A673 (cell line): ENCODE measurements around the gene HTR3A. TPM values are rescaled to one million over a fixed set of nuclear protein-coding genes. Genes with fewer than 3 reads are reported as not detected.

Experiments
- Bru-seq: library from RNA; stranded (reverse); fragments of 400-500 nt; gene quantifications from one replicate; lab custom pipeline; 2021; lab: Mats Ljungman, UMichigan
- BruChase-seq, 2 experiments: library from RNA; stranded (reverse); fragments of 400-500 nt; gene quantifications; one replicate each; lab custom pipeline; 2021; lab: Mats Ljungman, UMichigan
- BruUV-seq: library from RNA; stranded (reverse); fragments of 400-500 nt; replicated peaks from 2 replicates; lab custom pipeline; 2021; lab: Mats Ljungman, UMichigan
- CTCF ChIA-PET: fragments of 300-600 bp; sonication (Branson Sonifier 250); formaldehyde crosslinking; loops from one replicate; lab custom pipeline; 2022; ENCODE audit warnings: antibody characterized with exemption; lab: Charles Lee
- POLR2A ChIA-PET: fragments of 300-600 bp; sonication (Branson Sonifier 250); formaldehyde crosslinking; loops from one replicate; lab custom pipeline; 2022; ENCODE audit warnings: antibody characterized with exemption; ENCODE audit not compliant: low non-redundant PET; lab: Charles Lee
- DNase-seq: peaks from one replicate; pipeline ENCODE4 v3.0.0-alpha.2; 2015; ENCODE audit warnings: low spot score
- H3K27ac ChIP-seq: fragments of 200-600 bp; sonication (generic); 2 replicates; pipeline ENCODE4 v1.5.1; 2016; ENCODE audit warnings: mixed run types, low read depth, mild to moderate bottlenecking, mixed read lengths, antibody characterized with exemption, low read length; ENCODE audit not compliant: poor library complexity, severe bottlenecking
- H3K27me3 ChIP-seq: fragments of 200-600 bp; sonication (generic); replicated peaks from 2 replicates; pipeline ENCODE4 v1.6.1; 2017; ENCODE audit warnings: mixed run types, low read depth, mild to moderate bottlenecking, mixed read lengths, antibody characterized with exemption, low read length; ENCODE audit not compliant: insufficient read depth, poor library complexity
- H3K36me3 ChIP-seq: fragments of 200-600 bp; sonication (generic); 2 replicates; pipeline ENCODE4 v1.6.1; 2016; ENCODE audit warnings: mixed run types, mild to moderate bottlenecking, mixed read lengths, antibody characterized with exemption, low read length; ENCODE audit not compliant: insufficient read depth, poor library complexity, severe bottlenecking
- H3K4me1 ChIP-seq: fragments of 200-600 bp; sonication (generic); 2 replicates; pipeline ENCODE4 v1.6.1; 2017; ENCODE audit warnings: mixed run types, mild to moderate bottlenecking, mixed read lengths, antibody characterized with exemption, low read length; ENCODE audit not compliant: insufficient read depth, poor library complexity, severe bottlenecking
- H3K4me3 ChIP-seq: fragments of 200-600 bp; sonication (generic); 2 replicates; pipeline ENCODE4 v1.5.1; 2016; ENCODE audit warnings: low read depth, mixed run types, mild to moderate bottlenecking, mixed read lengths, low read length; ENCODE audit not compliant: poor library complexity, severe bottlenecking
- H3K9me3 ChIP-seq: fragments of 200-600 bp; sonication (generic); 2 replicates; pipeline ENCODE4 v1.6.1; 2016; ENCODE audit warnings: mixed run types, low read depth, mild to moderate bottlenecking, mixed read lengths, antibody characterized with exemption, low read length; ENCODE audit not compliant: poor library complexity, severe bottlenecking
- EZH2 ChIP-seq: fragments of 200-600 bp; sonication (generic); IDR thresholded peaks from 2 replicates; pipeline ENCODE4 v1.6.1; 2017; ENCODE audit warnings: borderline replicate concordance, low read depth, mild to moderate bottlenecking, mixed read lengths, antibody characterized with exemption, low read length; ENCODE audit not compliant: poor library complexity, severe bottlenecking
- intact Hi-C: fragments of 100-400 bp; cut with micrococcal nuclease; formaldehyde crosslinking; loops from one replicate; pipeline ENCODE4 v1.10.0; 2022; ENCODE audit not compliant: unreplicated experiment
- long read RNA-seq: library from polyadenylated mRNA; stranded (forward); transcript quantifications from one replicate; pipeline ENCODE4 v2.0.0, GENCODE V29; 2022
- total RNA-seq: library from RNA; stranded (reverse); gene quantifications from 2 replicates; pipeline ENCODE4 v1.2.3, GENCODE V29; 2021
- TF ChIP-seq, protein P1 (sequence below): fragments of 300-800, 200-600 bp; sonication (generic); conservative IDR thresholded peaks from 2 replicates; pipeline ENCODE4 v1.5.1; 2017; ENCODE audit warnings: low read depth, mild to moderate bottlenecking, antibody characterized with exemption, low read length, moderate library complexity, mixed read lengths

Gene HTR3A
- total RNA-seq (not detected in 2 replicates), Bru-seq, nascent RNA (percentile 9 among the genes with signal in this experiment), BruChase-seq, experiment 1, labeled RNA remaining after a 2-hour chase (not detected), BruChase-seq, experiment 2, labeled RNA remaining after a 6-hour chase (not detected)
- long read RNA-seq: 0 reads

DNA sequence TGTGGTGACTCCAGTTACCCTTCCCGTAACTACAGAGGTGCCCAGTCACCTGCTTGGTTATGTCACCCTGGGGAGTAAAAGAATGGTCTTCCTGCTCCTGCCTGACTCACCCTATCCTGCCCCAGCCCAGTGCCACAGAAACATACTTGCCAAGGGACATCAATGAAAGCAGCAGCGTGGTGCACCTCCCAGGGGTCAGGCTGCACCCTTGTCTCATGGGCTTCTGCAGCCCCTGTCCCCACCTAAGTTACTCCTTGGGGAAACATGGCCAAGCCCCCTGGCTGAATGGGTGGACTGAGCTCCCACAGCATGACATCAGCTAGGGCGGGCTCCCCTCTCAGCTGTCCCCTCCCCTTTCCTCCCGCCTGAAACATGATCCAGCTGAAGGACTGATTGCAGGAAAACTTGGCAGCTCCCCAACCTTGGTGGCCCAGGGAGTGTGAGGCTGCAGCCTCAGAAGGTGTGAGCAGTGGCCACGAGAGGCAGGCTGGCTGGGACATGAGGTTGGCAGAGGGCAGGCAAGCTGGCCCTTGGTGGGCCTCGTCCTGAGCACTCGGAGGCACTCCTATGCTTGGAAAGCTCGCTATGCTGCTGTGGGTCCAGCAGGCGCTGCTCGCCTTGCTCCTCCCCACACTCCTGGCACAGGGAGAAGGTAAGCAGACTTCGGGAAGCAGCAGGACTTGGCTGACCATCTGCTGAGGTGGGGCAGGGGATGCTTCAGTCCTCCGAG lies at the start of gene HTR3A:
HTR3A (plus strand) TSS at position 368 of the 730 bp plus-strand sequence; CDS start at position 586, 218 bp downstream.
- POLR2A ChIA-PET: no interaction called here
- intact Hi-C loops: no loop called here
- no peak within 1 kb of the TSS for H3K4me3 ChIP-seq

DNA sequence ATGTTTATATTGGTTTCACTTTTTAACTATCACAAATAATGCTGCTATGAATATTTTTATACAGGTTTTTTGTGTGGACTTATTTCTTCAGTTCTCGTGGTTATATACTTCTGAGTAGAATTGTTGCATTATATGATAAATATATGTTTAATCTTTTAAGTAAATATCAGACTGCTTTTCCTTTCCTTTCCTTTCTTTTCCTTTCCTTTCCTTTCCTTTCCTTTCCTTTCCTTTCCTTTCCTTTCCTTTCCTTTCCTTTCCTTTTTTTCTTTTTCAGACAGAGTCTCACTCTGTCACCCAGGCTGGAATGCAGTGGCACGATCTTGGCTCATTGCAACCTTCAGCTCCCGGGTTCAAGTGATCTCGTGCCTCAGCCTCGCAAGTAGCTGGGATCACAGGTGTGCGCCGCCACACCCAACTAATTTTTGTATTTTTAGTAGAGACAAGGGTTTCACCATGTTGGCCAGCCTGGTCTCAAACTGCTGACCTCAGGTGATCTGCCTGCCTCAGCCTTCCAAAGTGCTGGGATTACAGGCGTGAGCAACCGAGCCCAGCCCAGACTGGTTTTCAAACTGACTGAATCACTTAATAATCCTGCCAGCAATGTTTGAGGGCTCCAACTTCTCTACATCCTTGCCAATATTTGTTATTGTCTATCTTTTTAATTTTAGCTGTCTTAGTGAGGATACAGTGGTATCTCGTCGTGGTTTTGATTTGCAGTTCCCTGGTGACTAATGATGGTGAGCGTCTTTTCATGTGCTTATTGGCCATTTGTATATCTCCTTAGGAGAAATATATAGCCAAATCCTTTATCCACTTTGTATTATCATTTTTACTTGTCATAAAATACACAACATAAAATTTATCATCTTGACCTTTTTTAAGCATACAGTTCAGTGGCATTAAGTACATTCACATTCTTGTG lies 48.4 kb upstream of the HTR3A start:
- POLR2A ChIA-PET: no interaction called here
- CTCF ChIA-PET: no interaction called here
- no peaks in the 10 kb centered on the region for H3K9me3 ChIP-seq
- no peak overlapping the region for H3K27ac ChIP-seq
- no peaks in the 10 kb centered on the region for H3K4me1 ChIP-seq
- peaks cover 9% of the 10 kb centered on the region for H3K27me3 ChIP-seq
- DNase-seq: no peak
- no peak overlapping the region for H3K4me3 ChIP-seq
- no peaks in the 10 kb centered on the region for H3K36me3 ChIP-seq
- no TSS peak for BruUV-seq
- intact Hi-C loops: no loop called here
- TF ChIP-seq EZH2: no peak
- TF ChIP-seq, protein P1, sequence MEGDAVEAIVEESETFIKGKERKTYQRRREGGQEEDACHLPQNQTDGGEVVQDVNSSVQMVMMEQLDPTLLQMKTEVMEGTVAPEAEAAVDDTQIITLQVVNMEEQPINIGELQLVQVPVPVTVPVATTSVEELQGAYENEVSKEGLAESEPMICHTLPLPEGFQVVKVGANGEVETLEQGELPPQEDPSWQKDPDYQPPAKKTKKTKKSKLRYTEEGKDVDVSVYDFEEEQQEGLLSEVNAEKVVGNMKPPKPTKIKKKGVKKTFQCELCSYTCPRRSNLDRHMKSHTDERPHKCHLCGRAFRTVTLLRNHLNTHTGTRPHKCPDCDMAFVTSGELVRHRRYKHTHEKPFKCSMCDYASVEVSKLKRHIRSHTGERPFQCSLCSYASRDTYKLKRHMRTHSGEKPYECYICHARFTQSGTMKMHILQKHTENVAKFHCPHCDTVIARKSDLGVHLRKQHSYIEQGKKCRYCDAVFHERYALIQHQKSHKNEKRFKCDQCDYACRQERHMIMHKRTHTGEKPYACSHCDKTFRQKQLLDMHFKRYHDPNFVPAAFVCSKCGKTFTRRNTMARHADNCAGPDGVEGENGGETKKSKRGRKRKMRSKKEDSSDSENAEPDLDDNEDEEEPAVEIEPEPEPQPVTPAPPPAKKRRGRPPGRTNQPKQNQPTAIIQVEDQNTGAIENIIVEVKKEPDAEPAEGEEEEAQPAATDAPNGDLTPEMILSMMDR: no peak

More for the DNA sequence above, at the start of gene HTR3A:
- no TSS peak for BruUV-seq
- Histone ChIP-seq H3K27ac (no peak within 1 kb of the TSS), H3K36me3 (no peaks in the 10 kb centered on the region), H3K4me1 (peaks cover 9% of the 10 kb centered on the region), H3K9me3 (no peaks in the 10 kb centered on the region), H3K27me3 (peaks cover 16% of the 10 kb centered on the region)
- CTCF ChIA-PET: no interaction called here
- peak; percentile 88 for DNase-seq
- TF ChIP-seq, protein P1: no peak
- TF ChIP-seq EZH2: no peak

DNA sequence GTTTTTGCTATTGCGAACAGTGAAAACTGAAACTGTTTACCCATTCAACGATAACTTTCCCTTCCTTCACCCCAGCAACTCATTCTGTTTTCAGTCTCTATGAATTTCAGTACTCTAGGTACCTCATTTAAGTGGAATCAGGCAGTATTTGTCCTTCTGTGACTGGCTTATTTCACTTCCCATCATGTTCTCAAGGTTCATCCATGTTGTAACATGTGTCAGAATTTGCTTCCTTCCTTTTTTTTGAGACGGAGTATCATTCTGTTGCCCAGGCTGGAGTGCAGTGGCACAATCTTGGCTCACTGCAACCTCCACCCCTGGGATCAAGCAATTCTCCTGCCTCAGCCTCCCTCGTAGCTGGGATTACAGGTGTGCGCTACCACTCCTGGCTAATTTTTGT lies 46.6 kb upstream of the HTR3A start:
- ChIA-PET POLR2A (no interaction called here), CTCF (no interaction called here)
- DNase-seq: no peak
- H3K27me3 ChIP-seq: peaks cover 9% of the 10 kb centered on the region
- H3K27ac ChIP-seq: no peak overlapping the region
- H3K4me1 ChIP-seq: no peaks in the 10 kb centered on the region
- no TSS peak for BruUV-seq
- H3K9me3 ChIP-seq: no peaks in the 10 kb centered on the region
- TF ChIP-seq EZH2: no peak
- TF ChIP-seq, protein P1: no peak
- intact Hi-C loops: no loop called here
- H3K36me3 ChIP-seq: no peaks in the 10 kb centered on the region
- no peak overlapping the region for H3K4me3 ChIP-seq
